Keratinocyte (primary cell): ENCODE data around the gene DENND1C. TPM values are rescaled to one million over a fixed set of nuclear protein-coding genes. Genes with fewer than 3 reads are reported as not detected.
A peak's percentile ranks its signal among the peaks of the same experiment; 100 is the strongest.

Source experiments
- DNase-seq: peaks from one replicate; pipeline ENCODE4 v3.0.0-alpha.2; 2011; ENCODE audit warnings: low read depth, missing footprints, low spot score
- FAIRE-seq: peaks from 2 replicates; lab custom pipeline; 2011; peaks lifted over from hg19 to GRCh38; lab: Jason Lieb, UNC
- H2AFZ ChIP-seq: 2 replicates; pipeline ENCODE4 v1.6.0; 2012; ENCODE audit warnings: low read length, control low read depth, inconsistent platforms; ENCODE audit not compliant: control insufficient read depth
- H3K27ac ChIP-seq: 2 replicates; pipeline ENCODE4 v1.5.1; 2011; ENCODE audit warnings: low read length; ENCODE audit not compliant: control insufficient read depth, insufficient read depth
- H3K27me3 ChIP-seq: 3 replicates; pipeline ENCODE4 v1.6.0; 2011; ENCODE audit warnings: low read length; ENCODE audit not compliant: control insufficient read depth, insufficient read depth; ENCODE audit errors: extremely low read depth
- H3K36me3 ChIP-seq, 2 experiments: 2 replicates in 1 of 2; 3 replicates in 1 of 2; pipeline ENCODE4 v1.5.1; 2011; ENCODE audit warnings: low read length in 2 of 2, mild to moderate bottlenecking in 1 of 2; ENCODE audit not compliant: control insufficient read depth in 2 of 2, insufficient read depth in 2 of 2; ENCODE audit errors: extremely low read depth in 1 of 2
- H3K4me1 ChIP-seq: 3 replicates; pipeline ENCODE4 v1.5.1; 2011; ENCODE audit warnings: low read length; ENCODE audit not compliant: control insufficient read depth, insufficient read depth; ENCODE audit errors: extremely low read depth
- H3K4me2 ChIP-seq: 3 replicates; pipeline ENCODE4 v1.6.0; 2011; ENCODE audit warnings: low read depth, low read length; ENCODE audit not compliant: control insufficient read depth, insufficient read depth; ENCODE audit errors: extremely low read depth
- H3K4me3 ChIP-seq, 3 experiments: fragments of 200-600 bp in 1 of 3; sonication (generic) in 1 of 3; 2 replicates in 2 of 3; 3 replicates in 1 of 3; pipeline ENCODE4 v1.5.1; 2011 to 2016; ENCODE audit warnings: low read length in 3 of 3, mild to moderate bottlenecking in 3 of 3, control low read depth in 2 of 3, inconsistent platforms in 1 of 3, low read depth in 1 of 3, mixed read lengths in 1 of 3, mixed run types in 1 of 3, moderate library complexity in 1 of 3; ENCODE audit not compliant: control insufficient read depth in 2 of 3, insufficient read depth in 2 of 3; ENCODE audit errors: extremely low read depth in 1 of 3
- H3K79me2 ChIP-seq: 2 replicates; pipeline ENCODE4 v1.6.0; 2012; ENCODE audit warnings: low read length; ENCODE audit not compliant: control insufficient read depth, insufficient read depth
- H3K9ac ChIP-seq: 3 replicates; pipeline ENCODE4 v1.6.0; 2011; ENCODE audit warnings: low read length; ENCODE audit not compliant: control insufficient read depth, insufficient read depth; ENCODE audit errors: extremely low read depth
- H3K9me1 ChIP-seq: 3 replicates; pipeline ENCODE4 v1.6.0; 2011; ENCODE audit warnings: low read length; ENCODE audit not compliant: control insufficient read depth, insufficient read depth; ENCODE audit errors: extremely low read depth
- H3K9me3 ChIP-seq: 2 replicates; pipeline ENCODE4 v1.5.1; 2012; ENCODE audit warnings: low read depth, low read length; ENCODE audit not compliant: control insufficient read depth
- H4K20me1 ChIP-seq: 3 replicates; pipeline ENCODE4 v1.6.0; 2011; ENCODE audit warnings: low read length; ENCODE audit not compliant: control insufficient read depth, insufficient read depth; ENCODE audit errors: extremely low read depth
- EZH2 ChIP-seq: IDR thresholded peaks from one replicate; pipeline ENCODE4 v1.6.1; 2012; ENCODE audit warnings: inconsistent platforms, mild to moderate bottlenecking, low read length, moderate library complexity
- dilution Hi-C: fragments of 300-500 bp; cut with MboI; formaldehyde crosslinking; loops from one replicate; pipeline ENCODE4 v1.7.0; 2020; ENCODE audit warnings: low sequenced_read_pairs; ENCODE audit not compliant: extremely low pct_ligation_motif_present
- polyA plus RNA-seq, 5 experiments: library from polyadenylated mRNA; depleted of rRNA in 3 of 5; stranded (reverse) in 3 of 5; stranded (forward) in 1 of 5; unstranded in 1 of 5; fragments of >200 nt; gene quantifications; 1 replicate in 1 of 5; 2 replicates in 3 of 5; 3 replicates in 1 of 5; pipeline versions ENCODE4 v1.2.1 to v1.2.3, GENCODE V29; 2011 to 2012; ENCODE audit warnings: missing spikeins in 2 of 5, low read depth in 1 of 5, low replicate concordance in 1 of 5
- TF ChIP-seq, protein P1 (sequence below), 3 experiments: IDR thresholded peaks in 1 of 3; conservative IDR thresholded peaks in 1 of 3; optimal IDR thresholded peaks in 1 of 3; 2 replicates in 2 of 3; 3 replicates in 1 of 3; pipeline versions ENCODE3 to v1.5.1; 2011; ENCODE audit warnings: low read length in 3 of 3, mild to moderate bottlenecking in 3 of 3, moderate library complexity in 2 of 3, control low read depth in 1 of 3, inconsistent platforms in 1 of 3; ENCODE audit not compliant: insufficient read depth in 2 of 3; ENCODE audit errors: extremely low read depth in 1 of 3

DENND1C gene
- polyA plus RNA-seq, 1 donor (not counting 4 experiments of a cell fraction or from before 2014, with no cell fraction given) = 0.09 TPM

DNA sequence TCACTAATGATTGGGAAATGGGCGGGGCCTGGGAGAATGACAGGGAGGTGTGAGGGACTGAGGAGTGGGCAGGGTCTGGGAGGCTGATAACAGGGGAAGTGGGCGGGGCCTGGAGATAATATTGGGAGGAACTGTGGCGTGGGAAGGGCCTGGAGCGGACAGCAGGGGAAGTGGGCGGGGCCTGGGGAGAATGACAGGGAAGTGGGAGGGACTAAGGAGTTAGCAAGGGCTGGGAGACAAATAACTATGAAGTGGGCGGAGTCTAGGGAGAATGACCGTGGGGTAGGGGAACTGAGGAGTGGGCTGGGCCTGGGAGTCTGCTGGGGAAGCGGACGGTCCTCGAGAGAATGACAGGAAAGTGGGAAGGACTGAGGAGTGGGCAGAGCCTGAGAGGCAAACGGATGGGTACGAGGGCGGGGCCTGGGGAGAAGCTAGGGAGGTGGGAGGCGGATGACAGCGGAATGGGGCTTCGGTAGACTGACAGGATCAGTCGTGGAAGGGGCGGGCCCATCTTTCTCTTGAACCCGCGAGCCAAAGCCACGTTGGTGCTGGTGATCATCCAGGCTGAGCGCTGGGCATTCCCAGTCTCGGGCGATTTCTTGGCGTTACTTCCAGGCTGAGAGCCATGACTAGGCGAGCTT is 34.6 kb upstream of the DENND1C start:
- Histone ChIP-seq H4K20me1 (no peaks in the 10 kb centered on the region), H3K79me2 (no peaks in the 10 kb centered on the region), H3K9me1 (no peaks in the 10 kb centered on the region), H3K9ac (peak overlapping the region; percentile 73), H3K4me3 (peak overlapping the region; percentile 57 to 80 (median 79)), H3K4me2 (peak overlapping the region; percentile 99), H3K27ac (peak overlapping the region; percentile 47), H3K36me3 (no peaks in the 10 kb centered on the region), H3K9me3 (no peaks in the 10 kb centered on the region), H3K4me1 (peaks cover 7% of the 10 kb centered on the region), H2AFZ (peak overlapping the region; percentile 99), H3K27me3 (no peaks in the 10 kb centered on the region)
- DNase-seq (peak; percentile 77), FAIRE-seq (peak; percentile 51)
- TF ChIP-seq, protein P1, sequence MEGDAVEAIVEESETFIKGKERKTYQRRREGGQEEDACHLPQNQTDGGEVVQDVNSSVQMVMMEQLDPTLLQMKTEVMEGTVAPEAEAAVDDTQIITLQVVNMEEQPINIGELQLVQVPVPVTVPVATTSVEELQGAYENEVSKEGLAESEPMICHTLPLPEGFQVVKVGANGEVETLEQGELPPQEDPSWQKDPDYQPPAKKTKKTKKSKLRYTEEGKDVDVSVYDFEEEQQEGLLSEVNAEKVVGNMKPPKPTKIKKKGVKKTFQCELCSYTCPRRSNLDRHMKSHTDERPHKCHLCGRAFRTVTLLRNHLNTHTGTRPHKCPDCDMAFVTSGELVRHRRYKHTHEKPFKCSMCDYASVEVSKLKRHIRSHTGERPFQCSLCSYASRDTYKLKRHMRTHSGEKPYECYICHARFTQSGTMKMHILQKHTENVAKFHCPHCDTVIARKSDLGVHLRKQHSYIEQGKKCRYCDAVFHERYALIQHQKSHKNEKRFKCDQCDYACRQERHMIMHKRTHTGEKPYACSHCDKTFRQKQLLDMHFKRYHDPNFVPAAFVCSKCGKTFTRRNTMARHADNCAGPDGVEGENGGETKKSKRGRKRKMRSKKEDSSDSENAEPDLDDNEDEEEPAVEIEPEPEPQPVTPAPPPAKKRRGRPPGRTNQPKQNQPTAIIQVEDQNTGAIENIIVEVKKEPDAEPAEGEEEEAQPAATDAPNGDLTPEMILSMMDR (optimal IDR thresholded peaks at IDR 0.05 in 1 of 3, IDR thresholded peaks at IDR 0.05 in 1 of 3, conservative IDR thresholded peaks at IDR 0.05 in 1 of 3; ENCODE audit: extremely low read depth in 1 of 3, insufficient read depth in 2 of 3, low read length in 3 of 3) = no peak
- no peak for TF ChIP-seq EZH2
- dilution Hi-C loops = no loop called here

DNA sequence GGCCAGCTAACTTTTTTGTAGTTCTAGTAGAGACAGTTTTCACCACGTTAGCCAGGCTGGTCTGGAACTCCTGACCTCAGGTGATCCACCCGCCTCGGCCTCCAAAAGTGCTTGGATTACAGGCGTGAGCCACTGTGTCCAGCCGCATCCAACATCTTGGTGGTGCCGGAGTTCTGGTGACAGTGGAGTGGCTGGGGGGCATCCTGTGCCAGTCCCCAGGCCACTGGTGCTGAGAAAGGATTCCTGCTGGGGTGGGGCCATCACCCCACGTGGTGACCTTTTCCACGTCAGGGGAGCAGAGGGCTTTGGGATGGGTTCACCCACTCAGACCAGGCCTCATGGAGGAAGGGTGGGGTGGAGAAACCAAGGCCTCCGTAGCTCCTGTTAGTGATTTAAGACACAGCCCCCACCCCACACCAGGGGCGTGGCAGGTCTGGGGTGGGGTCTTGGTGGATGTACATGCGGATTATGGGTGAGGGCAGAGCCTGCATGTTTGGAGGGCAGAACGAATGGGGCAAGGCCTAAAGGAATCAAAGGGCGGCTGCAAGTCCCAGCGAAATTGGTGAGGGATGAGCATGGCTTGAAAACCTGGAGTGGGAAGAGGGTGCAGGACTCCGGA is 33.4 kb upstream of the DENND1C start:
- no peak for FAIRE-seq
- H2AFZ ChIP-seq = no peak overlapping the region

More for the DNA sequence above, 33.4 kb upstream of the DENND1C start:
- H3K36me3 ChIP-seq = no peaks in the 10 kb centered on the region
- DNase-seq = no peak
- no peaks in the 10 kb centered on the region for H4K20me1 ChIP-seq
- H3K27ac ChIP-seq = no peak overlapping the region
- no peaks in the 10 kb centered on the region for H3K79me2 ChIP-seq
- H3K4me3 ChIP-seq = no peak overlapping the region
- no peaks in the 10 kb centered on the region for H3K9me3 ChIP-seq
- H3K4me1 ChIP-seq = peaks cover 7% of the 10 kb centered on the region
- no peak overlapping the region for H3K4me2 ChIP-seq
- dilution Hi-C loops = no loop called here
- no peak overlapping the region for H3K9ac ChIP-seq
- TF ChIP-seq, protein P1 (optimal IDR thresholded peaks at IDR 0.05 in 1 of 3, IDR thresholded peaks at IDR 0.05 in 1 of 3, conservative IDR thresholded peaks at IDR 0.05 in 1 of 3; ENCODE audit: extremely low read depth in 1 of 3, insufficient read depth in 2 of 3, low read length in 3 of 3) = no peak
- TF ChIP-seq EZH2 = no peak
- H3K27me3 ChIP-seq = no peaks in the 10 kb centered on the region
- no peaks in the 10 kb centered on the region for H3K9me1 ChIP-seq
